Neural cell (in vitro differentiated cells): ENCODE measurements around the gene PARVA. TPM values are rescaled to one million over a fixed set of nuclear protein-coding genes. Genes with fewer than 3 reads are reported as not detected.

Experiments
- H2AFZ ChIP-seq: fragments of 200-600, 300-800 bp; sonication (generic), shearing (Covaris generic); 2 replicates; pipeline ENCODE4 v1.6.0; 2014; ENCODE audit warnings: low read depth, mild to moderate bottlenecking, antibody characterized with exemption, low read length, moderate library complexity
- H3F3A ChIP-seq: fragments of 200-600 bp; shearing (Covaris generic); 2 replicates; pipeline ENCODE4 v1.6.1; 2016; ENCODE audit warnings: mild to moderate bottlenecking, moderate library complexity, mixed read lengths, antibody characterized with exemption, low read length; ENCODE audit not compliant: insufficient read depth, poor library complexity, severe bottlenecking
- H3K27ac ChIP-seq: fragments of 200-600, 300-800 bp; sonication (generic), shearing (Covaris generic); 2 replicates; pipeline ENCODE4 v1.5.1; 2014; ENCODE audit warnings: mild to moderate bottlenecking, low read length, moderate library complexity
- H3K27me3 ChIP-seq: fragments of 300-800, 200-600 bp; sonication (generic), shearing (Covaris generic); 2 replicates; pipeline ENCODE4 v1.6.0; 2014; ENCODE audit warnings: mild to moderate bottlenecking, low read depth, low read length, moderate library complexity; ENCODE audit not compliant: insufficient read depth
- H3K36me3 ChIP-seq: fragments of 300-800, 200-600 bp; sonication (generic), shearing (Covaris generic); 2 replicates; pipeline ENCODE4 v1.5.1; 2014; ENCODE audit warnings: mild to moderate bottlenecking, antibody characterized with exemption, low read length, moderate library complexity; ENCODE audit not compliant: insufficient read depth
- H3K4me2 ChIP-seq: fragments of 300-800, 200-600 bp; sonication (generic), shearing (Covaris generic); 2 replicates; pipeline ENCODE4 v1.6.0; 2014; ENCODE audit warnings: mild to moderate bottlenecking, low read length
- H3K4me3 ChIP-seq: fragments of 300-800, 200-600 bp; sonication (generic), shearing (Covaris generic); 2 replicates; pipeline ENCODE4 v1.5.1; 2014; ENCODE audit warnings: mild to moderate bottlenecking, low read length, moderate library complexity
- H3K79me2 ChIP-seq: fragments of 200-600 bp; shearing (Covaris generic); replicated peaks from 2 replicates; pipeline ENCODE4 v1.6.0; 2014; ENCODE audit warnings: mild to moderate bottlenecking, low read length, moderate library complexity; ENCODE audit not compliant: insufficient read depth
- H3K9ac ChIP-seq: fragments of 300-800, 200-600 bp; sonication (generic), shearing (Covaris generic); 2 replicates; pipeline ENCODE4 v1.6.1; 2016; ENCODE audit warnings: mild to moderate bottlenecking, low read length, mixed read lengths
- H3K9me2 ChIP-seq: fragments of 200-600 bp; shearing (Covaris generic); 2 replicates; pipeline ENCODE4 v1.6.1; 2016; ENCODE audit warnings: mild to moderate bottlenecking, low read length, mixed read lengths; ENCODE audit not compliant: insufficient read depth
- H3K9me3 ChIP-seq: fragments of 200-600, 300-800 bp; sonication (generic), shearing (Covaris generic); 2 replicates; pipeline ENCODE4 v1.6.1; 2016; ENCODE audit warnings: mild to moderate bottlenecking, mixed run types, low read length, moderate library complexity, mixed read lengths
- H4K20me1 ChIP-seq: fragments of 200-600 bp; shearing (Covaris generic); 2 replicates; pipeline ENCODE4 v1.6.1; 2016; ENCODE audit warnings: mild to moderate bottlenecking, mixed run types; ENCODE audit not compliant: insufficient read depth
- EP300 ChIP-seq: fragments of 450-650 bp; conservative IDR thresholded peaks from 2 replicates; pipeline ENCODE4 v1.6.1; 2014; ENCODE audit warnings: antibody characterized with exemption, mild to moderate bottlenecking, moderate library complexity; ENCODE audit not compliant: poor library complexity, severe bottlenecking
- EZH2 ChIP-seq: fragments of 200-600, 300-800 bp; shearing (Covaris generic), sonication (generic); IDR thresholded peaks from 2 replicates; pipeline ENCODE4 v1.6.1; 2014; ENCODE audit warnings: antibody characterized with exemption, low read length, borderline replicate concordance, mild to moderate bottlenecking; ENCODE audit not compliant: insufficient read depth, poor library complexity, severe bottlenecking
- MXI1 ChIP-seq: fragments of 450-650 bp; conservative IDR thresholded peaks from 2 replicates; pipeline ENCODE4 v1.6.1; 2014; ENCODE audit warnings: antibody characterized with exemption, mild to moderate bottlenecking; ENCODE audit not compliant: poor library complexity, severe bottlenecking
- POLR2AphosphoS5 ChIP-seq: IDR thresholded peaks from 2 replicates; pipeline ENCODE4 v1.6.1; 2012
- RAD21 ChIP-seq: fragments of 450-650 bp; conservative IDR thresholded peaks from 2 replicates; pipeline ENCODE4 v1.6.1; 2014; ENCODE audit warnings: antibody characterized with exemption, mild to moderate bottlenecking, moderate library complexity
- SMC3 ChIP-seq: fragments of 450-650 bp; conservative IDR thresholded peaks from 2 replicates; pipeline ENCODE4 v1.6.1; 2014; ENCODE audit warnings: antibody characterized with exemption, mild to moderate bottlenecking, moderate library complexity; ENCODE audit not compliant: poor library complexity
- TAF1 ChIP-seq: IDR thresholded peaks from 2 replicates; pipeline ENCODE4 v1.6.1; 2012; ENCODE audit warnings: low read depth
- polyA plus RNA-seq: library from polyadenylated mRNA; depleted of rRNA; stranded (reverse); fragments of >200 nt; gene quantifications from 2 replicates; pipeline ENCODE4 v1.2.3, GENCODE V29; 2014
- TF ChIP-seq, protein P1 (sequence below): IDR thresholded peaks from 2 replicates; pipeline ENCODE4 v1.6.1; 2012; ENCODE audit warnings: borderline replicate concordance
- TF ChIP-seq, protein P2 (sequence below): fragments of 450-650 bp; IDR thresholded peaks from 2 replicates; pipeline ENCODE4 v1.5.1; 2014; ENCODE audit warnings: antibody characterized with exemption, mild to moderate bottlenecking, moderate library complexity; ENCODE audit not compliant: poor library complexity, severe bottlenecking

Gene PARVA
- polyA plus RNA-seq, 1 donor from 2014 or later, result 0.94 TPM

DNA sequence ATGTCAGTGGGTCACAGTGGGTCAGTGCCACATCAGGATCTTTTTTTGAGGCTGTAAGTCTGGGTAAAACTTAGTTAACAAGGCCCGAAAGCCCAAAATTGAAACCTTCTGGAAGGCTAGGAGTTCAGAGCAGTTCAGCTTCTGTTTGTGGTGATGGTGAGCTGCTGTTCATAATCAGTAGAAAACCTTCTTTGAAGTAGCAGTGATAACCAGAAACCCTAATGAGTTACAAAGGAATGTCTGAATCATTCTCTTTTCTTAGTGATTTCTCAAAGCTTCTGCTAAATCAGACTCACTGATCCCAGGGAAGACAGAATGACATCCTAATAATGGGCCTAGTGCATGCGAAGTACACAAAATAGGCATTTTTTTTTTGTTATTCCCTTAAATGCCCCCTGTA lies 124.7 kb downstream of the PARVA start:
- no peak overlapping the region for H3K9ac ChIP-seq
- no peaks in the 10 kb centered on the region for H3F3A ChIP-seq
- TF ChIP-seq, protein P1, sequence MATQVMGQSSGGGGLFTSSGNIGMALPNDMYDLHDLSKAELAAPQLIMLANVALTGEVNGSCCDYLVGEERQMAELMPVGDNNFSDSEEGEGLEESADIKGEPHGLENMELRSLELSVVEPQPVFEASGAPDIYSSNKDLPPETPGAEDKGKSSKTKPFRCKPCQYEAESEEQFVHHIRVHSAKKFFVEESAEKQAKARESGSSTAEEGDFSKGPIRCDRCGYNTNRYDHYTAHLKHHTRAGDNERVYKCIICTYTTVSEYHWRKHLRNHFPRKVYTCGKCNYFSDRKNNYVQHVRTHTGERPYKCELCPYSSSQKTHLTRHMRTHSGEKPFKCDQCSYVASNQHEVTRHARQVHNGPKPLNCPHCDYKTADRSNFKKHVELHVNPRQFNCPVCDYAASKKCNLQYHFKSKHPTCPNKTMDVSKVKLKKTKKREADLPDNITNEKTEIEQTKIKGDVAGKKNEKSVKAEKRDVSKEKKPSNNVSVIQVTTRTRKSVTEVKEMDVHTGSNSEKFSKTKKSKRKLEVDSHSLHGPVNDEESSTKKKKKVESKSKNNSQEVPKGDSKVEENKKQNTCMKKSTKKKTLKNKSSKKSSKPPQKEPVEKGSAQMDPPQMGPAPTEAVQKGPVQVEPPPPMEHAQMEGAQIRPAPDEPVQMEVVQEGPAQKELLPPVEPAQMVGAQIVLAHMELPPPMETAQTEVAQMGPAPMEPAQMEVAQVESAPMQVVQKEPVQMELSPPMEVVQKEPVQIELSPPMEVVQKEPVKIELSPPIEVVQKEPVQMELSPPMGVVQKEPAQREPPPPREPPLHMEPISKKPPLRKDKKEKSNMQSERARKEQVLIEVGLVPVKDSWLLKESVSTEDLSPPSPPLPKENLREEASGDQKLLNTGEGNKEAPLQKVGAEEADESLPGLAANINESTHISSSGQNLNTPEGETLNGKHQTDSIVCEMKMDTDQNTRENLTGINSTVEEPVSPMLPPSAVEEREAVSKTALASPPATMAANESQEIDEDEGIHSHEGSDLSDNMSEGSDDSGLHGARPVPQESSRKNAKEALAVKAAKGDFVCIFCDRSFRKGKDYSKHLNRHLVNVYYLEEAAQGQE, result no peak
- TF ChIP-seq SMC3 (no peak), RAD21 (no peak), MXI1 (no peak), POLR2AphosphoS5 (no peak), EP300 (no peak), EZH2 (no peak), TAF1 (no peak)
- TF ChIP-seq, protein P2, sequence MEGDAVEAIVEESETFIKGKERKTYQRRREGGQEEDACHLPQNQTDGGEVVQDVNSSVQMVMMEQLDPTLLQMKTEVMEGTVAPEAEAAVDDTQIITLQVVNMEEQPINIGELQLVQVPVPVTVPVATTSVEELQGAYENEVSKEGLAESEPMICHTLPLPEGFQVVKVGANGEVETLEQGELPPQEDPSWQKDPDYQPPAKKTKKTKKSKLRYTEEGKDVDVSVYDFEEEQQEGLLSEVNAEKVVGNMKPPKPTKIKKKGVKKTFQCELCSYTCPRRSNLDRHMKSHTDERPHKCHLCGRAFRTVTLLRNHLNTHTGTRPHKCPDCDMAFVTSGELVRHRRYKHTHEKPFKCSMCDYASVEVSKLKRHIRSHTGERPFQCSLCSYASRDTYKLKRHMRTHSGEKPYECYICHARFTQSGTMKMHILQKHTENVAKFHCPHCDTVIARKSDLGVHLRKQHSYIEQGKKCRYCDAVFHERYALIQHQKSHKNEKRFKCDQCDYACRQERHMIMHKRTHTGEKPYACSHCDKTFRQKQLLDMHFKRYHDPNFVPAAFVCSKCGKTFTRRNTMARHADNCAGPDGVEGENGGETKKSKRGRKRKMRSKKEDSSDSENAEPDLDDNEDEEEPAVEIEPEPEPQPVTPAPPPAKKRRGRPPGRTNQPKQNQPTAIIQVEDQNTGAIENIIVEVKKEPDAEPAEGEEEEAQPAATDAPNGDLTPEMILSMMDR, result no peak
- H3K4me3 ChIP-seq, result no peak overlapping the region
- H3K4me2 ChIP-seq, result no peak overlapping the region
- no peak overlapping the region for H2AFZ ChIP-seq
- H3K9me3 ChIP-seq, result no peaks in the 10 kb centered on the region
- no peaks in the 10 kb centered on the region for H4K20me1 ChIP-seq
- no peaks in the 10 kb centered on the region for H3K9me2 ChIP-seq
- H3K27ac ChIP-seq, result no peak overlapping the region
- H3K36me3 ChIP-seq, result no peaks in the 10 kb centered on the region
- no peaks in the 10 kb centered on the region for H3K79me2 ChIP-seq
- no peaks in the 10 kb centered on the region for H3K27me3 ChIP-seq

DNA sequence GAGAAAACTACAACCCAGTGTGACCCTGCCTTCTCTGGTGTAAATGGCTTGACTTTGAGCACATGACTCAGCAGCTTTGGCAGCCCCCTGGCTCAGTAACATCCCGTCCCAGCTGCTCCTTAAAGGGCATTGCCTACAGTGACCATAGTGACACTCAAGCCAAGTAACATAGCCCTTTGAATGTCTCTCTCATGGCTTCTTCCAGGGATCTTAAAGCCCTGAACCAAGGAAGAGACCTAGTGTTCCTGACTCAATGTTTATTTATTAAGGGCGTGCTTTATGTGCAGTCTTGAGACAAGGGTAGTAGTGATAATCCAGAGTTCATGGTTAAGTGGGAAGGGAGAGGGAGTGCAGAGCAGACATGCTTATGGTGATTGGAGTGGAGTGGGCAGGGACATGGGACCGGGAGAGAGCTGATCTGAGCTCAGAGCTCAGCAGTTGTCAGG lies 125.7 kb downstream of the PARVA start:
- no peaks in the 10 kb centered on the region for H3K27me3 ChIP-seq
- H3K4me2 ChIP-seq, result no peak overlapping the region
- no peaks in the 10 kb centered on the region for H3K79me2 ChIP-seq

More for the DNA sequence above, 125.7 kb downstream of the PARVA start:
- no peak overlapping the region for H3K4me3 ChIP-seq
- TF ChIP-seq, protein P2, result no peak
- no peak for TF ChIP-seq EP300
- no peak for TF ChIP-seq SMC3
- no peak for TF ChIP-seq EZH2
- TF ChIP-seq POLR2AphosphoS5, result no peak
- TF ChIP-seq, protein P1, result no peak
- H3K9me3 ChIP-seq, result no peaks in the 10 kb centered on the region
- no peaks in the 10 kb centered on the region for H3F3A ChIP-seq
- H3K9ac ChIP-seq, result no peak overlapping the region
- no peaks in the 10 kb centered on the region for H3K9me2 ChIP-seq
- no peaks in the 10 kb centered on the region for H4K20me1 ChIP-seq
- H3K27ac ChIP-seq, result no peak overlapping the region
- no peak overlapping the region for H2AFZ ChIP-seq
- no peaks in the 10 kb centered on the region for H3K36me3 ChIP-seq
